GM10248 (cell line): ENCODE data around the gene DNAJC9.

Experiments
- CTCF ChIA-PET: fragments of 300-600 bp; sonication (Branson Sonifier 250); formaldehyde crosslinking; extraction: SDS; loops from one replicate; lab custom pipeline; 2021; ENCODE audit warnings: antibody characterized with exemption; lab: Yijun Ruan, JAX
- POLR2A ChIA-PET: fragments of 350-650 bp; sonication (Branson Sonifier 250); formaldehyde crosslinking; extraction: SDS; loops from one replicate; lab custom pipeline; 2020; ENCODE audit warnings: antibody characterized with exemption; lab: Yijun Ruan, JAX
- DNase-seq: peaks from one replicate; pipeline ENCODE4 v3.0.0; 2012; ENCODE audit errors: extremely low spot score
- TF ChIP-seq, protein P1 (sequence below): IDR thresholded peaks from 2 replicates; pipeline ENCODE4 v1.5.1; 2012; ENCODE audit warnings: mild to moderate bottlenecking, low read depth; ENCODE audit errors: extremely low read depth, missing control alignments, control extremely low read depth

Gene DNAJC9

DNA sequence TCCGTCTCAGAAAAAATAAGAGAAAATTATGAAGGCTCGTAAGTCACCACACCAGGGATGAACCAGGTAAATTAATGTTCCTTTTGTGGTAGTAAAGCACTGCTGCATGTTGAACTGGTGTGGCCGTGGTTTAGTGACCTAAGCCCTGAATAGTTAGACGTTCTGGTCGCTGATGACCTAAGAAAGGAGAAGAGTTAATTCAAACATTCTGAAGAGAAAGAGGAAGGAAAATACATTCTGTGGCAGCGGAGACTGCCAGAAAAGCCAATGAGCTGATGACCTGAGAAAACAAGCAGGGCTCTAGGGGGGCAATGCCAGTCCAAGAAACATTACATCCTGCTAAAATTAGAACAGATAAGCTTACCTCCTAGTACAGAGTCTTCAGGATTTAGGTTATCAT, 17.5 kb downstream of the DNAJC9 start:
- no peak for DNase-seq
- POLR2A ChIA-PET: no interaction called here
- CTCF ChIA-PET: no interaction called here
- TF ChIP-seq, protein P1, sequence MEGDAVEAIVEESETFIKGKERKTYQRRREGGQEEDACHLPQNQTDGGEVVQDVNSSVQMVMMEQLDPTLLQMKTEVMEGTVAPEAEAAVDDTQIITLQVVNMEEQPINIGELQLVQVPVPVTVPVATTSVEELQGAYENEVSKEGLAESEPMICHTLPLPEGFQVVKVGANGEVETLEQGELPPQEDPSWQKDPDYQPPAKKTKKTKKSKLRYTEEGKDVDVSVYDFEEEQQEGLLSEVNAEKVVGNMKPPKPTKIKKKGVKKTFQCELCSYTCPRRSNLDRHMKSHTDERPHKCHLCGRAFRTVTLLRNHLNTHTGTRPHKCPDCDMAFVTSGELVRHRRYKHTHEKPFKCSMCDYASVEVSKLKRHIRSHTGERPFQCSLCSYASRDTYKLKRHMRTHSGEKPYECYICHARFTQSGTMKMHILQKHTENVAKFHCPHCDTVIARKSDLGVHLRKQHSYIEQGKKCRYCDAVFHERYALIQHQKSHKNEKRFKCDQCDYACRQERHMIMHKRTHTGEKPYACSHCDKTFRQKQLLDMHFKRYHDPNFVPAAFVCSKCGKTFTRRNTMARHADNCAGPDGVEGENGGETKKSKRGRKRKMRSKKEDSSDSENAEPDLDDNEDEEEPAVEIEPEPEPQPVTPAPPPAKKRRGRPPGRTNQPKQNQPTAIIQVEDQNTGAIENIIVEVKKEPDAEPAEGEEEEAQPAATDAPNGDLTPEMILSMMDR: no peak

DNA sequence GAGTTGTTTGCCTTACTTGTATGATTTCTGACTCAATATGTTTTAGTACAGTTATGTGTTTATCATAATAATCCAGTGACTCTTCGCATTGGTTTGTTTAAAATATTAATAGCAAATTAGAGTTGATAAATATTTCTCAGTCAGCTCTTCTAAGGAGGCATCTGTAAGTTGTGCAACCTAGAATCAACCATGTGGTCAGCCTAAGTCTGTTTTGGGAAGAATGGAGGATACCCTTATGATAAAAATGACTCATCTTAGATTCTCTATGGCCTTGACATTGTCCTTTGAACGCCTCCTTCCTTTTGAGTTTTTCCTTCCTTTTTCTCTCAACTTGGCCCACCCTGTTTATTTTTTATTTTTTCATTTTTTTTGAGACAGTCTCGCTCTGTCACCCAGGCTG, 18.8 kb downstream of the DNAJC9 start:
- POLR2A ChIA-PET: no interaction called here
- CTCF ChIA-PET: no interaction called here
- TF ChIP-seq, protein P1: no peak
- DNase-seq: no peak

DNA sequence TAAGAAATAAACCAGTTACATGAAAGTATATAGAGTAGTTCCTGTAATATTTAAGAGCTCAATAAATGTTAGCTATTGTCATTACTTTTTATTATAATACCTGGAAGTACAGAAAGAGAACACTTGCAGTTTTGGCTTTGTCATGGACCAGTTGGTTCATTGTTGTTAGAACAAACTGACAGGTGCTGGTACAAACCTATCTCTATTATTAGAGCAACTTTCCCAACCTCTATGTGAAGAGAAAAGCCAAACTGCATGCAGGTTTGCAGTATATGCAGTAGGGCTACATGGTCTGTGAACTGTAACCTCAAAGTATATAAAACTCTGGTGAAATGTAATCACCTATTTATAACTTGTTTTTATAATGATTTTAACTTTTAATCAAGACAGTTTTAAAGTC, 20.4 kb downstream of the DNAJC9 start:
- CTCF ChIA-PET: interaction anchor here (1.3 to 1.5 kb wide), 2 partner anchors 9 to 37 kb away, joined by 4 to 5 read pairs; no protein-coding TSS in a partner anchor
- POLR2A ChIA-PET: no interaction called here

DNA sequence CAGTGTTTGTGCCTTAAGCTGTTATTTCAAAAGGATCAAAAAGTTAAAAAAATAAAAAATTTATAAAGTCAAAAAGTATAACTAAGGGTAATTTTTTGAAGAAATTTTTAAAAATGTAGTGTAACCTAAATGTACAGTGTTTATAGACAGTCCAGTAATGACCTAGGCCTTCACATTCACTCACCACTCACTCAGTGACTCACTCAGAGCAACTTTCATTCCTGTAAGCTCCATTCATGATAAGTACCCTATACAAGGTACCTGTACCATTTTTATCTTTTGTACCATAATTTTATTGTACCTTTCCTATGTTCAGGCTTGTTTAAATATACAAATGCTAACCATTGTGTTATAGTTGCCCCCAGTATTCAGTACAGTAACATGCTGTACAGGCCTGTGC, 21.5 kb downstream of the DNAJC9 start:
- DNase-seq: no peak
- TF ChIP-seq, protein P1: no peak
- ChIA-PET POLR2A (no interaction called here), CTCF (no interaction called here)

More for the DNA sequence above, 20.4 kb downstream of the DNAJC9 start:
- TF ChIP-seq, protein P1: no peak
- DNase-seq: no peak

DNA sequence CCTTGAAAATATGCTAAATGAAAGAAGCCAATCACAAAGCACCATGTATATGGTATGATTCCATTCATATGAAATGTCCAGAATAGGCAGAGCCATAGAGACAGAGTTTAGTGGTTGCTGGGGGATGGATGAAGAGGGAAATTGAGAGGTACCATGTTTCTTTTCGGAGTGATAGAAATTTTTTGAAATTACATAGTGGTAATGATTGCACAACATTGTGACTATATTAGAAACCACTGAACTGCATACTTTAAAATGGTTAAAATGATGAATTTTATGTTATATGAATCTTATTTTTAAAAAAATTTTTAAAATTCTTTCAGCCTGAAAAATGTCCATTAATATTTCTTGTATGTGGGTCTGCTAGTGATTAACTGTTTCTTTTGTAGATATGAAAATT, 26.1 kb downstream of the DNAJC9 start:
- ChIA-PET POLR2A (no interaction called here), CTCF (no interaction called here)
- TF ChIP-seq, protein P1: no peak
- no peak for DNase-seq

DNA sequence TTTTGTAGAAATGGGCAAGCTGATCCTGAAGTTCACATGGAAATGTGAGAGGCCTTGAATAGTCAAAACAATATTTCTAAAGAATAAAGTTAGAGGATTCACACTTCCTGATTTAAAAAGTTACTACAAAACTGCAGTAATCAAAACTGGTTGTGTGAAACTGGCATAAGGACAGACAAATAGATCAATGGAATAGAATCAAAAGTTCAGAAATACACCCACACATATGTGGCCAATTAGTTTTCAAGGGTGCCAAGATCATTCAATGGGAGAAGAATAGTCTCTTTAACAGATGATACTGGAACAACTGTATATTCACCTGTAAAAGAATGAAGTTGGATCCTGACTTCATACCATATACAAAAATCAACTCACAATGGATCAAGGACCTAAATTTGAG, 27.7 kb downstream of the DNAJC9 start:
- no peak for DNase-seq
- ChIA-PET POLR2A (no interaction called here), CTCF (interaction anchor here (1.0 to 1.7 kb wide), 6 partner anchors 13 to 282 kb away, joined by 3 to 5 read pairs (median 3); no protein-coding TSS in a partner anchor)
- TF ChIP-seq, protein P1: no peak
